NCI-H1417 treated with DMSO at 0.1 percent for 48 hours (cell line): ENCODE measurements around the gene ZNF445.
A peak's percentile ranks its signal among the peaks of the same experiment; 100 is the strongest.
"Not testable (repeated sequence)": the region's sequence is repeated elsewhere in the genome, so short reads cannot be mapped to it uniquely, and the experiment has no call there.

Experiments
- DNase-seq: peaks from one replicate; lab custom pipeline; 2025; lab: John Stamatoyannopoulos, UW

Gene ZNF445

DNA sequence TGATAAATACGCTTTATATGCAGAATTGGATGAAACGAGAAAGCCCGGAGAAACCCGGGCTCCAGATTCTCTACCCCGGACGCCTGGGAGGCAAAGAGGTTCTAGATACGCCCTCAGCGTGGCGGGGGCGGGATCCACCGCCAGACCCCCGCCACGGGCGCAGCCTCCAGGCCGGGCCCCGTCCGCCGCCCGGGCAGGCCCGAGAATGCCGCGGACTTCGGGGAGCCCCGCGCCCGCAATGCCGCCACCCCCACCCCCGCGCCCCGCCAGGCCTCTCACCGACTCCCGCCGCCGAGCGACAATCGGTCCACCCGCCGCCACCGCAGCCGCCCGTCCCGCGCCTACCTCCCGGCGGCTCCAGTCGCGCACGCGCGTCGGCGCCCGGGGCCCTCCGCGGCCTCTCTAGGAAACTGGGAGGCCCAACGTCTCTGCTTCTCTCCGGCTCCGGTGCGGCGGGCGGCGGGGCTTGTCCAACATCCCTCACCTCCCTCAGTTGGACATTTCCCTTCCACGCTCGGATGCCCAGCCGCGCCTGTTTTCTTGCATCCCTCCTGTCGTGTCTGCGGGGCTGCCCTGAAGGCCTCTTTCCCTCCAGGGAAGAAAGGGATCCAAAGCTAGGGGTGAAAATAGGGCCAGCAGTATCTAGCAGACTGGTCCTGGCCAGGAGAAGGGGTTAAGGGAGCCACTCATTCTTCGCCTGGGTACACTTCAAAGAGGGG is at the start of gene ZNF445:
ZNF445 (minus strand) TSS at position 359 of the 719 bp plus-strand sequence. CDS start 22,121 bp downstream, outside the sequence.
- peak; percentile 3 for DNase-seq

DNA sequence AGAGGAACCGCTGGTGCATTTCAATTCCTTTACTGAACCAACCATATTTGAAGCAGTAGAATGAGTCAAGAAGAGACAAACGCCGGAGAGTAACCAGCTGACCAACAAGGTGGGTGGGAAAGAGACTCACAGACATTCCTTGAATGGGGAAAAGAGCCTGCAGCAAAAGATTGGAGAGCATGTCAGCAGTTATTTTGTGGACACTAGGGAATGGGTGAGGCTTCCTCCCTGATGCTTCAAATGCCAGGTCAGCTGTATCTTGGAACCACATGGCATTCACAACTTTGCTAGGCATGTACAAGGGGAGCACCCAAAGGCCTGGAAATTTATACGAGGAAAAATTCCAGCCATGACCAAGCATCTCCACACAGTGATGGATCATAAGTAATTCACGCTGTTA is 47.6 kb upstream of the ZNF445 start:
- DNase-seq: no peak

DNA sequence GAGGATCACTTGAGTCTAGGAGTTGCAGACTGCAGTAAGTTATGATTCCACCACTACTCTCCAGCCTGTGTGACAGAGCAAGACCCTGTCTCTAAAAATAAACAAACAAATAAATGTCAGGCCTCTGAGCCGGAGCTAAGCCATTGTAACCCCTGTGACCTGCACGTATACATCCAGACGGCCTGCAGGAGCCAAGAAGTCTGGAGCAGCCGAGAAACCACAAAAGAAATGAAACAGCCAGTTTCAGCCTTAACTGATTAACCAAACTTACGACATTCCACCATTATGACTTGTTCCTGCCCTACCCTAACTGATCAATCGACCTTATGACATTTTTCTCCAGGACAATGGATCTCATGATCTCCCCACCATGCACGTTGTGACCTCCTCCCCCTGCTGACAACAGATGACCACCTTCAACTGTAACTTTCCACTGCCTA is 45.0 kb upstream of the ZNF445 start:
- no peak for DNase-seq

DNA sequence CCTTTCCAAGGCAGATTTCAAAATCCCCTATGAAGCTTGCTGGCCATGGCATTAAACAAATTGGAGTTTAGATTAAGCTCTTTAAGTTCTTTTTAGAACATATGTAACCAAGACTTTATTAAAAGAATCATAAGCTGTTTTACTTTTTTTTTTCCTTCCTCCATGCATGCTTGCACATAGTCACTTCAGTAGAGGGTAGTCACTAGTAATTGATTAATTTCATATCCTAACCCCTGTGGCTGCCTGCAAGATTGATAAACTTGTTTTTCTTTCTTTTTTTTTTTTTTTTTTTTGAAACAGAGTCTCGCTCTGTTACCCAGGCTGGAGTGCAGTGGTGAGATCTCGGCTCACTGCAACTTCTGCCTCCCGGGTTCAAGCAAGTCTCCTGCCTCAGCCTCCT is 44.3 kb upstream of the ZNF445 start:
- DNase-seq: no peak

DNA sequence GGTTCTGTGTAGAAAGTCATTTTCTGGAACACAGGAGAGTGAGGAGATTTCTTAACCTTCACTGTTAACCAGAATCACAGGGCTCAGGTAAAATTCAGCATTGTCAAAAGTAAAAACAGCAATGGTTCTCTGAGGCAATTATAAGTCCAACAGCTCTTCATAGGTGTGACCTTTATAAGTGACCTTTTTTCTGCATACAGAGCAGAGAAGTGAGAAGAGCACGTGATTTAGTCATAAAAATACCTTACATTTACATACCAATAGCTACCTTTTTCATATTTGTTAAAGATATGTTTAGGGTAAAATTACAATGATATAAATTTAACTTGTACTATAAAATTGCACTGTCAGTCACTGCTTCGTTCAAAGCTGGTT is 41.3 kb upstream of the ZNF445 start:
- DNase-seq: no peak

DNA sequence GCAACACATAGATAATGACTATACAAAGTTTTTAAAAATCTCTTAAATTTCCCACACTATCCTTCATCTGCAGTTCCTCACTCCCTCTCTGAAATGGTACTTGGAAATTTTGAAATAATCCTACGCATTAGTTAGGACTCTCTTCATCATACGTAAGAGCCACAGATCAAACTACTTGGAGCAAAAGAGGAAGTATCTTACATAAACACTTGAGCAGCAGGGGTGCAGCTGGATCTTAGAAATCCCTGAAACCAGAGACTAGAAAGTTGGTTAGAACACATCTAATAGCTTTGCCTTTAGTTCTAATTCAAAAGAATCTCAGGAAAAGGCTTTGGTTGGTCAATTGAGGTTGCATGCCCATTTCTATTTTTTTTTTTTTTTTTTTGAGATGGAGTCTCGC is 38.8 kb upstream of the ZNF445 start:
- DNase-seq: no peak

DNA sequence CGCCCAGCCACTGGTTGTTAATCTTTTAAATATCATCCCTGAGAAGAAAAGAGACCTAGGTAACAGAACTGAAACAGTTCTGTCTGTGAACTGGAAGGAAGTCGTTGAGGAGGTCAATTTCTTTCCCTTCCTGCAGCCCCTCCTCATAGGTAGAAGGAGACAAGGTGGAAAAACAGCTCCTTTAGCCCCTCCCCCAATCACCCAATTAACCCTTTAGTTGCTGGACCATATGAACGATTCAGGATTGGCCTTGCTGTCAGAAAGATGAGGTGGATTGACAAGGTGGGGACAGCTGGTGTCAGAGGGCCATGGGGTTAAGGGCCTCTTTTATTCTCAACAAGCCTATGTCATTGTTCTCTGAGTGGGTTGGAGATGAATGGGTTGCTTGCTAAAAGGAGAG is 36.0 kb upstream of the ZNF445 start:
- no peak for DNase-seq

DNA sequence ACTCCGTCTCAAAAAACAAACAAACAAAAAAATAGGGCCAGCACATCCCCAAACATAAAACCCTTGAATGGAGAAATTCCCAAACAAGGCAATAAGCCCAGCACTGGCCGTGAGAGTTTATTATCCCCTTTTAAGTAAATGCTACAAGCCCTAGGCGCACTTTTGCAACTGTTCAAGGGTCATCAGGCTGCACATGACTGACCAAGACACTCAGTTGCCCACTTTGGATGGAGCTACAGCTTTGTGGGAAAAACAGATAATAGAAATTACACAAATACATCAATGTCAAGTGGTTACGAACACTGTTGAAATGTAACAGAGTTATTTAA is 33.7 kb upstream of the ZNF445 start:
- no peak for DNase-seq

DNA sequence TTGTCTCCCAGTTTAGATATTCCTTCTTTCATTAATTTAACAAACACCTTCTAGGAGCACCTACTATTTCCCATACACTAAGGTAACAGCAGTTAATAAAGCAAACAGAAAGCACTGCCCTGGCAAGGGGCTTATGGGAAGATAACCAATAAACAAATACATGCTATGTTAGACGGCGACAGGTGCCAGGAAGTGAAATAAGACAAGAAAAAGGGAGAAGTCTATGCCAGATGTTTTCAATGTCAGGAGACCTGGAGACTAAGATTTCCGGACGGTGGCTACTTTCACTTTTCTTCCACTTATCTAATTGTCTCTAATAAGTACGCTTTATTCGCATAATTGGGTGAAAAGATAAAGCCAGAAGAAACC is 32.5 kb upstream of the ZNF445 start:
- no peak for DNase-seq

DNA sequence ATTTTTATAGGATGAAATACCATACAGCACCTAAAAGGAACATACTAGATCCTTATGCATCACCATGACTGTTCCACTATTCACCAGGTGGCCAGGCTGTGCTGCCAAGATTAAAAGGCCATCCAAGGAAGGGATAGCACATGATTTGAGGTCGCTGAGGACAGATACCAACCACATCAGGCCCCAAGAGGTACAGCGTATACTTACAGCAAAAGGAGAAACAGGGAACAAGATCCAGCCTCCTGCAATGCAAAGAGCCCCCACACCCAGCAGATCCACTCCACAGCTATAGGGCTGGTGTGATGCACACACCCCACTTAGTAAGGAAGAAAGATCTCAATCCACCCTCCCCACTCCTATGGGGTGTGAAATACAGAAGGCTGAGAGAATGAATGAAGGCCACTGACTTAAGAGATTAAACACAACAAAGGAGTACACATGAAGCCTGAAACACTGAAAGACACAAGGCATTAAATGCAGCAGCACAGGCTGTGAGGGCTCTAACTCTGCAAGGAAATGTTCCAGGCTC is 32.0 kb upstream of the ZNF445 start:
- no peak for DNase-seq

DNA sequence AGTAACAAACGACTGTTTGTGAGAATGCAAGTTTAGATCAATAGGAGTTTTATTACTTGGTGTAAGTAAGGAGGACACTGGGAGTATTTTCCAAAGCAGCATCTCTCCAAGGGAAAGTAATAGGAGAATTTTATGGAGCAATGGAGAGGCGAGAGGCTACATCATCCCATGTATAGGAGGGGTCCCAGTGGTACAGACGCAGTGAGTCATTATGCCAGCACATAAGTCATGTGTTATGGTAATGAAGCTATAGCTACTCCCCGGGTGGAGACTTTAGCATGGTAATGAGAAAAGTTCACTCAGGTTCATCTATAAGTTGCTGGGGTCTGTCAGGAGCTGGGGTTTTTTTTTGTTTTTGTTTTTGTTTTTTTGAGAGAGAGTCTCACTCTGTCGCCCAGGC is 29.5 kb upstream of the ZNF445 start:
- no peak for DNase-seq

DNA sequence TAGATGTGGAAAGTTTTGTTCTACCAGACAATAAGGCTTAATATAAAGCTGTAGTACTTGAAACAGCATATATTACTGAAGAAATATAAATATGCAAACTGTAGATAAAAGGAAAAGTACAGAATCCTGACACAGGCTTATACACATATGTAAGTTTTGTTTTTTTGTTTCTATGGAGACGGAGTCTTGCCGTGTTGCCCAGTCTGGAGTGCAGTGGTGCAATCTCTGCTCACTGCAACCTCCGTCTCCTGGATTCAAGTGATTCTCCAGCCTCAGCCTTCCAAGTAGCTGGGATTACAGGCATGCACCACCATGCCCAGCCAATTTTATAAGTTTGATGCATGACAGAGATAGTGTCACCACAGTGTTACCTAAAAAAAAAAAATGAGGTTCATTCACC is 29.1 kb upstream of the ZNF445 start:
- no peak for DNase-seq

DNA sequence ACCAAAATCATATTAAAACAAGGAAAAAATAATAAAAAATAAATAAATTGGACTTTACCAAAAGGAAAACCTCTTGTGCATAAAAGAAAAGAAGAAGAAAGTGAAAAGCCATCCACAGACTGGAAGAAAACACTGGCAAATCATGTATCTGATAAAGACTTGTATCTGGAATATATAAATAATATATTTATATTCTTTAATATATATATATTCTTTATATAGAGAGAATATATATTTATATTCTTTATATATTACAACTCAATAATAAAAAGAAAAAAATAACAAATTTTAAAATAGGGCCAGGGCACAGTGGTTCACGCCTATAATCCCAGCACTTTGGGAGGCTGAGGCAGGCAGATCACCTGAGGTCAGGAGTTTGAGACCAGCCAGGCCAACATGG is 27.1 kb upstream of the ZNF445 start:
- DNase-seq: no peak

DNA sequence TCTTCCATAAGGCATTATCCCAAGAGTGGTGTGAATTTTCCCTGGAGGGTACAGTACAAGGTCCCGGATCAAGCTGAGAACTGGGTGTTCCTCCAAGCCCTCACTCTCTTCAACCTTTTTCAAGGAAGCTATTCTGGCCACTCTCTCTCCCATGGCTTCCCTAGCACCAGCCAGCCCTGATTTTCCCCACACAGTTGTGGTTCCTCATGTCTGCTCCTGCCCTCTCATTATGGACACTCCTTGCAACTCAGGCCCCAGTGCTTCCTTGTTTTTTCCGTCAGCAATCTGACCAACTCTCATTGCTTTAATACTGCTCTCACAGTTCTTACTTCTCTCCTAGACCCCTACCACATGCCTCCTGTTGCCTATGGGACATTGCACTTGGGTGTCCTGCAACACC is 25.7 kb upstream of the ZNF445 start:
- not testable (repeated sequence) for DNase-seq

DNA sequence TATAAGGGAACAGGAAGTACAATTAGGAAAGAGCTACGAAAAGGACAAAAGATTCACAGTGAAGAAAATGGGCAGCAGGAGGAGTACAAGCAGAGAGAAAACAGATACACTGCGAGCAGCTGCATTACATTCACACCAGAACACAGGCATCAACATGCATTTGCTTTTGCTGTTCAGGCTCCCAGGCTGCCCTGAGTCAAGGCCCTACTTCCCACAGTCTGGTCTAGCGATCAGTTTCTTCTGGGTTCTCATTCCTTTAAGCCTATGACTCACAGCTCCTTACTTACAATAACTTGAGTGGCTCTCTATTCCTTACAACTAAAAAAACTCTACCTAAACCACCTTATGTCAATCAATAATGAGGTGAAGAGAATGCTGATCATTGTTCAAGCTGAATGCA is 24.5 kb upstream of the ZNF445 start:
- DNase-seq: no peak

DNA sequence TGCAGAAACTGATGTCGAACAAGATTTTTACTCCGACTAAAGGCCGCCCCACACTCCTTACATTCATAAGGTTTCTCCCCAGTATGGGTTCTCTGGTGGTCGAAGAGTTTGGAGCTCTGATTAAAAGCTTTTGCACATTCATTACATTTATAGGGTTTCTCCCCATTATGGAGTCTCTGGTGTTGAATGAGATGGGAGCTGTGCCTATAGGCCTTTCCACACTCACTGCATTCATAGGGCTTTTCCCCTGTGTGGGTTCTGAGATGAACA is 22.4 kb upstream of the ZNF445 start:
- DNase-seq: not testable (repeated sequence)

DNA sequence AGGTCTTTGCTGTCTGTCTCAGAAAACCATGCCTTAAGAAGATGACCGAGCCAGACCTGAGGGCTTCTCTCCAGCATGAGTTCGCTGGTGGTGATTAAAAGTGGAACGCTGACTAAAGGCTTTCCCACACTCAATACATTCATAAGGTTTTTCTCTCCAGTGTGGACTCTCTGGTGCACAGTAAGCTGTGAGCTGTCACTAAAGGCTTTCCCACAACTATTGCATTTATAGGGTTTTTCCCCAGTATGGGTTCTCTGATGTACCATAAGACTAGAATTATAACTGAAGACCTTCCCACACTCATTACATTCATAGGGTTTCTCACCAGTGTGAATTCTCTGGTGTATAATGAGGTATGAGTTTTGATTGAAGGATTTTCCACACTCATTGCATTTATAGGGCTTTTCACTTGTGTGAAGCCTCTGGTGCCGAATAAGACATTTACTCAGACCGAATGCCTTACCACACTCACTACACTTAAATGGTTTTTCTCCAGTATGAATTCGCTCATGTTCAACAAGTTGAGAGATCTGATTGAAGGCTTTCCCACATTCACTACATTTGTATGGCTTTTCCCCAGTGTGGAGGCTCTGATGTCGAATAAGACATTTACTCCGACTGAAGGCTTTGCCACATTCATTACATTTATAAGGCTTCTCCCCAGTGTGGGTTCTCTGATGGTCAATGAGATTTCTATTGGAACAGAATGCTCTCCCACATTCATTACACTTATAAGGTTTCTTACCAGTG is 21.9 kb upstream of the ZNF445 start:
- DNase-seq: no peak

DNA sequence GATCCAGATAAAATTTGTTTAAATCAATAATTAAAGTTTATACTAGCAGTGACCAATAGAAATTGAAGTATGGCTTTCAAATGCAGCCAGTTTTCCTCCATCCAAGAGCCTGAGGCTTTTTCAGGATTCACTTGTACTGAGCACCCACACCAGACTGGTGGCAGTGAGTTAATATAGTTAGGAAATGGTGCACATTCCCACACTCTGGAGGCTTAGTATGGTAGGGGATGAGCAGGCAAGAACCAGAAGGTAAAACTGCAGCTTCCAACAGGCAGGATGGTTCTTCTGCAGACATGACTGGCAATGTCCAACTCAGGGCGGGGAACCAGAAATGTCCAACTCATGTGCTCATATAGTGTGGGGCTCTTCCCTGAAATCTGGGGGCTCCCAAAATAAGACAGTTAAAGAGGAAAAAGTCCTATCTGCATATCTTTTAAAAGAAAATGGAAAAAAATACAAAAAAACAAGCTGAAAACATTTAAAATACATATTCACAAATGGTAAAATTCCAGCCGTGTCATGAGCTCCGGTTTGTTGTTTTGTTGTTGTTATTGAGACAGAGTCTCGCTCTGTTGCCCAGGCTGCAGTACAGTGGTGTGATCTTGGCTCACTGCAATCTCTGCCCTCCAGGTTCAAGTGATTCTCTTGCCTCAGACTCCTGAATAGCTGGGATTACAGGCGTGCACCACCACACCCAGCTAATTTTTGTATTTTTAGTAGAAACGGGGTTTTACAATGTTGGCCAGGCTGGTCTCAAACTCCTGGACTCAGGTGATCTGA is 18.4 kb upstream of the ZNF445 start:
- DNase-seq: no peak

DNA sequence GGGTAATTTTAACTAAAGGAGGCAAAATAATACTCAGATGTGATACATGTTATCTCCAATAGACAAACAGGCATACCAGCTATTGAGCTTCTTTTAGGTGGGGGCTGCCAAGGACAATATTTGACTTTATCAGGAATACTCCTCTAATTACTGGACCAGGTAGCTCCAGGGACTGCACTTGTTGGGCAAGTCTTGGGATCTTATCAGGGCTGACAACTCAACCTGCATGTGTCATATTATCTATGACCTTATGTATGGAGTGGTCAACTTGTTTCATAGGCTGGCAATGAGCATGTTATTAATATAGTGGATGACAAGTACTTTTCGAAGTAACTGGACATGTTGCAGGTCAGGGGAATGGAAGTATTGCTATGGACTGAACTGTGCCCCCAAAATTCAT is 15.0 kb upstream of the ZNF445 start:
- DNase-seq: no peak

DNA sequence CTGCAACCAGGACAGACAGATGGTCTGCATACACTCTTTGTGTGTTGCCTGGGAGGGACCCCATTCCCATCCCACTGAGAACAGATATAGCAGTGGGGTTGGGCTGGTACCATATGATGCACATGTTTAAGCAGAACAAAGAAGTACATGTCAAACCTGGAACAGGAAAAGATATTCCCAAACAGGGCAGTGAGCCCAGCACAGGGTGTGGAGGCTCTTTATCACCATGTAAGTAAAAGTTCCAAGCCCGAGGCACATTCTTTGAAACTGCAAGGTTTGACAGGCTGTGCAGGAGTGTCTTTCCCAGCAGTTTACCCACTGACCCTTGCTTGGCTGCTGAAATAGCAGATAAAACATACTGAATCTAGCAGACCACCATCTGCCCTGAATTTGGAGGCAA is 5.3 kb upstream of the ZNF445 start:
- DNase-seq: no peak

DNA sequence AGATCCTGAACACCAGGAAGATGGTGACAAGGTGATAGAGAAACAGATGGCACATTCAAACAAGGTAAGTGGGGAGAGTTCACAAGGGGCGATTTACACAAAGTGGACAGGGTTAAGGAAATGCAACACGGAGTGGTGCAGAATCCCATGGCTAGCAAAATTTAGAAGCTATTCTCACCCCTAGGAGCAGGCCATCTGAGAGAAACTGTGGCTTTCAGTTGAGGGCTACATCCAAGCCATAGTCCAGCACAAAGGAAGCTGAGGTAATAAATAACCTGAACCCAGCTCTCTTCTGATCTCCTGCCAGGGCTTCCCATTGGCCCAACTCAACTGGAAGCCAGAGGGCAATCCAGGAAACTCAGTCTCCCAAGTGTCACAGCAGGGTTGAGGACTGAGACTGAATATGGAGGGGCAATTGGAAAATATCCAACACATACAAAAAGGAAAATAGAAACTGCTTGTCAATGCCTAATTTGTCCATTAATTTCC is 1.2 kb upstream of the ZNF445 start:
- DNase-seq: no peak

DNA sequence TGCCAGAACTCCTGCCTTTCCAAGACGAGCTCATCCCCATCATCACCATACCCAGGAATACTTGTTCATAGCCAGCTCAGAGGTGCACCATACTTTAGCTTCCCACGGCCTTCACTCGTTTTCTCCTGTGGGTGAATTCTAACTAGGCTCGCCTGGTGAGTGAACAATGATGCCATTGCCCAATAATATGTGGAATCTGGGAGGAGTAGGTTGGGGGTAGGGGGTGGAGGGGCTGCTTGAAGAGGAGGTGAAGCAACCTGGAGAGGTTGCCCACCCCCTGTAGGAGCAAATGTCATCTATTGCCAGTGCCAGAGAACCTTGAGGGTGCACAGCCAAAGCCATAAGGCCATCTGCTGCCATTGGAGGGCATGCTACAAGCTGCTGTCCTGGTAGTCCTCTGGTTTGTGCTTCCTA is 592 bp upstream of the ZNF445 start:
- DNase-seq: no peak

DNA sequence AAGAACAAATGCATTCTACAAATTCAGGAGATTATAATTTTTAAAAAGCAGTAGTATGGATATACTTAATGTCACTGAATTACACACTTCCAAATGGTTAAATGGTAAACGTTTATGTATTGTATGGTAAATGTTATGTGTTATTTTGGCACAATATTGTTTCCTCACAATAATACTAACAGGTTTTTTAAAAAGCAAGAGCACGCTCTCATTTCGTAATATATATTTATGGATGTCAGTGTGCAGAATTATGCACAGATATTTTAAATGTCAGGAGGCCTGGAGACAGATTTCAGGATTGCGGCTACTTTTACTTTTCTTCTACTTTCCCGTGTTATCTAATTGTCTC is 533 bp downstream of the ZNF445 start:
- DNase-seq: no peak
